RWPE2 (cell line): ENCODE results near the gene F7.

ENCODE experiments used
- ATAC-seq: fragments of 200-7000 bp; cut with Tn5 transposase; 3 replicates; pipeline ENCODE4 v1.9.1; 2021; ENCODE audit warnings: low read depth
- DNase-seq: peaks from one replicate; pipeline ENCODE4 v3.0.0-alpha.2; 2020; ENCODE audit warnings: low spot score
- H3K27ac ChIP-seq: fragments of 450-650 bp; 2 replicates; pipeline ENCODE4 v1.5.1; 2017; ENCODE audit warnings: mild to moderate bottlenecking; ENCODE audit not compliant: poor library complexity, severe bottlenecking
- H3K27me3 ChIP-seq: fragments of 250-450 bp; sonication (Bioruptor Pico); 2 replicates; pipeline ENCODE4 v1.5.1; 2021; ENCODE audit warnings: mild to moderate bottlenecking, moderate library complexity; ENCODE audit not compliant: insufficient read depth, poor library complexity, severe bottlenecking
- H3K36me3 ChIP-seq: fragments of 250-450 bp; sonication (Bioruptor Pico); 2 replicates; pipeline ENCODE4 v1.5.1; 2020; ENCODE audit warnings: low read depth, mild to moderate bottlenecking, moderate library complexity
- H3K4me1 ChIP-seq: fragments of 250-450 bp; sonication (Bioruptor Pico); 2 replicates; pipeline ENCODE4 v1.5.1; 2021; ENCODE audit warnings: mild to moderate bottlenecking, moderate library complexity; ENCODE audit not compliant: insufficient read depth, poor library complexity, severe bottlenecking
- H3K4me3 ChIP-seq: fragments of 250-450 bp; sonication (Bioruptor Pico); 2 replicates; pipeline ENCODE4 v1.5.1; 2021; ENCODE audit warnings: mild to moderate bottlenecking, moderate library complexity; ENCODE audit not compliant: severe bottlenecking
- H3K9me3 ChIP-seq: fragments of 250-450 bp; sonication (Bioruptor Pico); 2 replicates; pipeline ENCODE4 v1.5.1; 2021; ENCODE audit warnings: mild to moderate bottlenecking, moderate library complexity; ENCODE audit not compliant: severe bottlenecking
- CTCF ChIP-seq: fragments of 450-650 bp; IDR thresholded peaks from one replicate; pipeline ENCODE4 v1.5.1; 2017; ENCODE audit warnings: mild to moderate bottlenecking, moderate library complexity; ENCODE audit not compliant: poor library complexity, severe bottlenecking

The F7 gene

GRCh38 chr13:113063091-113063491, 42.5 kb upstream of the F7 start:
- Histone ChIP-seq H3K9me3 (no peaks in the 10 kb centered on the region), H3K4me3 (no peak overlapping the region), H3K27me3 (no peaks in the 10 kb centered on the region), H3K36me3 (no peaks in the 10 kb centered on the region), H3K27ac (no peak overlapping the region), H3K4me1 (no peaks in the 10 kb centered on the region)
- no peak for TF ChIP-seq CTCF
- ATAC-seq (no peak), DNase-seq (peak; percentile 40)

- H3K27me3 ChIP-seq: no peaks in the 10 kb centered on the region
- DNase-seq (no peak), ATAC-seq (no peak)
- TF ChIP-seq CTCF: no peak
- H3K4me3 ChIP-seq: no peak overlapping the region
- no peak overlapping the region for H3K27ac ChIP-seq
- H3K36me3 ChIP-seq: no peaks in the 10 kb centered on the region
- H3K4me1 ChIP-seq: no peaks in the 10 kb centered on the region
- no peaks in the 10 kb centered on the region for H3K9me3 ChIP-seq
Measured at GRCh38 chr13:113064000-113064533, 41.5 kb upstream of the F7 start.

- Histone ChIP-seq H3K27me3 (no peaks in the 10 kb centered on the region), H3K4me1 (no peaks in the 10 kb centered on the region), H3K4me3 (no peak overlapping the region), H3K9me3 (no peaks in the 10 kb centered on the region), H3K36me3 (no peaks in the 10 kb centered on the region), H3K27ac (no peak overlapping the region)
- DNase-seq (no peak), ATAC-seq (peak; percentile 24; the same call in 2 of the 3 replicates)
- TF ChIP-seq CTCF: no peak
Measured at GRCh38 chr13:113064534-113065405, 40.8 kb upstream of the F7 start.

- Histone ChIP-seq H3K4me3 (no peak overlapping the region), H3K36me3 (no peaks in the 10 kb centered on the region), H3K4me1 (no peaks in the 10 kb centered on the region), H3K9me3 (no peaks in the 10 kb centered on the region), H3K27me3 (no peaks in the 10 kb centered on the region), H3K27ac (no peak overlapping the region)
- ATAC-seq (no peak), DNase-seq (no peak)
- no peak for TF ChIP-seq CTCF
Measured at GRCh38 chr13:113065406-113066141, 40.0 kb upstream of the F7 start.

GRCh38 chr13:113066142-113066455, 39.5 kb upstream of the F7 start:
- no peaks in the 10 kb centered on the region for H3K36me3 ChIP-seq
- no peak for DNase-seq
- no peaks in the 10 kb centered on the region for H3K27me3 ChIP-seq
- no peaks in the 10 kb centered on the region for H3K9me3 ChIP-seq
- H3K27ac ChIP-seq: no peak overlapping the region
- no peak for ATAC-seq
- H3K4me1 ChIP-seq: no peaks in the 10 kb centered on the region
- no peak for TF ChIP-seq CTCF
- H3K4me3 ChIP-seq: no peak overlapping the region
